ENCODE measurements around the gene PLXNA1. TPM values are rescaled to one million over a fixed set of nuclear protein-coding genes. Genes with fewer than 3 reads are reported as not detected.

PLXNA1 gene
- total RNA-seq, 1 donor from 2014 or later, result 26.4 TPM

DNA sequence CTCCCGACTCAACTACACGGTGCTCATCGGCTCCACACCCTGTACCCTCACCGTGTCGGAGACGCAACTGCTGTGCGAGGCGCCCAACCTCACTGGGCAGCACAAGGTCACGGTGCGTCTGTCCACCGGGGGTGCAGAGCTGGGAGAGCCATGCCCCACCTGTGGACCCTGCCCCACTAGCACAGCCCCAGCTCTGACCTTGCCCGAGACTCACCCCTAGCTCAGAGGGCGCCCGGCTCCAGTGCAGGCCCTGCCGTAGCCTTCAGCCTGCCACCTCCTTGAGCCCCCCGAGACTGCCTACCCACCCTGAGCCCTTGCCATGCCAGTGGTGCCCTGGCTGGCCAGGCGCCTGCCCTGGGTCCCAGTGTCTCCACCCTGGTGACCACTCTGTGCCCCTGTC, 34.9 kb downstream of the PLXNA1 start:
- H3K27ac ChIP-seq (replicated peaks), result no peak overlapping the region
- H3K4me1 ChIP-seq, result no peaks in the 10 kb centered on the region
- peaks cover 86% of the 10 kb centered on the region for H3K36me3 ChIP-seq
- H3K4me3 ChIP-seq, result no peak overlapping the region
- H3K9me3 ChIP-seq (replicated peaks), result no peaks in the 10 kb centered on the region
- no peak for DNase-seq
- H3K27me3 ChIP-seq (ENCODE audit: low read depth), result no peaks in the 10 kb centered on the region
- intact Hi-C loops (cut with micrococcal nuclease), result no loop called here
- TF ChIP-seq, protein P1, sequence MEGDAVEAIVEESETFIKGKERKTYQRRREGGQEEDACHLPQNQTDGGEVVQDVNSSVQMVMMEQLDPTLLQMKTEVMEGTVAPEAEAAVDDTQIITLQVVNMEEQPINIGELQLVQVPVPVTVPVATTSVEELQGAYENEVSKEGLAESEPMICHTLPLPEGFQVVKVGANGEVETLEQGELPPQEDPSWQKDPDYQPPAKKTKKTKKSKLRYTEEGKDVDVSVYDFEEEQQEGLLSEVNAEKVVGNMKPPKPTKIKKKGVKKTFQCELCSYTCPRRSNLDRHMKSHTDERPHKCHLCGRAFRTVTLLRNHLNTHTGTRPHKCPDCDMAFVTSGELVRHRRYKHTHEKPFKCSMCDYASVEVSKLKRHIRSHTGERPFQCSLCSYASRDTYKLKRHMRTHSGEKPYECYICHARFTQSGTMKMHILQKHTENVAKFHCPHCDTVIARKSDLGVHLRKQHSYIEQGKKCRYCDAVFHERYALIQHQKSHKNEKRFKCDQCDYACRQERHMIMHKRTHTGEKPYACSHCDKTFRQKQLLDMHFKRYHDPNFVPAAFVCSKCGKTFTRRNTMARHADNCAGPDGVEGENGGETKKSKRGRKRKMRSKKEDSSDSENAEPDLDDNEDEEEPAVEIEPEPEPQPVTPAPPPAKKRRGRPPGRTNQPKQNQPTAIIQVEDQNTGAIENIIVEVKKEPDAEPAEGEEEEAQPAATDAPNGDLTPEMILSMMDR (IDR thresholded peaks at IDR 0.05; ENCODE audit: borderline replicate concordance), result no peak

- Histone ChIP-seq H3K27ac (replicated peaks) (no peak overlapping the region), H3K9me3 (replicated peaks) (no peaks in the 10 kb centered on the region), H3K4me1 (no peaks in the 10 kb centered on the region), H3K27me3 (ENCODE audit: low read depth) (no peaks in the 10 kb centered on the region), H3K4me3 (no peak overlapping the region), H3K36me3 (peaks cover 87% of the 10 kb centered on the region)
- intact Hi-C loops (cut with micrococcal nuclease), result no loop called here
- TF ChIP-seq, protein P1 (IDR thresholded peaks at IDR 0.05; ENCODE audit: borderline replicate concordance), result no peak
- DNase-seq, result no peak
Measured at GRCh38 chr3:127018306-127018828, 35.5 kb downstream of the PLXNA1 start.

DNA sequence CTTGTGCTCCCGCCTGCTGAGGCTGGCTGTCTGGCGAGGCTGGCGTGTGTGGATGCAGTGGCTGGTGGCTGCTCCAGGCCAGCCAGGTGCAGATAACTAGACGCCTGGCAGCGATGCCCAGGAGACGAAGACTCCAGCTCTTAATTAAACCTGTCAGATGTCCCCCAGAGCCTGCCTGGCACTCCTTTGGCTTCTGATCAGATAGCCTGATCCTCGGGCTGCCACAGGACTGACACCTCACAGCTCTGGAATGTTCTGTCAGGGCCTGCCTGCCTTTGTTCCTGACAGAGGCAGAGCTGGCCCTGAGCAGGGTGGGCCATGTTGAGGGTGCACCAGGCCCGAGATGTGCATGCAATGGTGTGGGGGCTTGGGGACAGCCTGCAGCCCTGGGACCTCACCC, 36.5 kb downstream of the PLXNA1 start:
- H3K27me3 ChIP-seq (ENCODE audit: low read depth), result no peaks in the 10 kb centered on the region
- intact Hi-C loops (cut with micrococcal nuclease), result no loop called here
- no peak overlapping the region for H3K4me3 ChIP-seq
- H3K36me3 ChIP-seq, result peaks cover 82% of the 10 kb centered on the region
- no peak for DNase-seq
- TF ChIP-seq, protein P1 (IDR thresholded peaks at IDR 0.05; ENCODE audit: borderline replicate concordance), result no peak
- no peaks in the 10 kb centered on the region for H3K9me3 ChIP-seq (replicated peaks)
- no peak overlapping the region for H3K27ac ChIP-seq (replicated peaks)
- H3K4me1 ChIP-seq, result no peaks in the 10 kb centered on the region

- H3K27ac ChIP-seq (replicated peaks), result no peak overlapping the region
- H3K36me3 ChIP-seq, result peaks cover 73% of the 10 kb centered on the region
- no peak for DNase-seq
- intact Hi-C loops (cut with micrococcal nuclease), result no loop called here
- TF ChIP-seq, protein P1 (IDR thresholded peaks at IDR 0.05; ENCODE audit: borderline replicate concordance), result no peak
- no peak overlapping the region for H3K4me3 ChIP-seq
- H3K9me3 ChIP-seq (replicated peaks), result no peaks in the 10 kb centered on the region
- no peaks in the 10 kb centered on the region for H3K27me3 ChIP-seq (ENCODE audit: low read depth)
- H3K4me1 ChIP-seq, result no peaks in the 10 kb centered on the region
Measured at GRCh38 chr3:127020543-127020942, 37.6 kb downstream of the PLXNA1 start.

- Histone ChIP-seq H3K36me3 (peaks cover 58% of the 10 kb centered on the region), H3K27me3 (ENCODE audit: low read depth) (no peaks in the 10 kb centered on the region), H3K4me3 (no peak overlapping the region), H3K27ac (replicated peaks) (no peak overlapping the region), H3K9me3 (replicated peaks) (no peaks in the 10 kb centered on the region), H3K4me1 (peaks cover 5% of the 10 kb centered on the region)
- TF ChIP-seq, protein P1 (IDR thresholded peaks at IDR 0.05; ENCODE audit: borderline replicate concordance), result no peak
- intact Hi-C loops (cut with micrococcal nuclease), result no loop called here
- no peak for DNase-seq
Measured at GRCh38 chr3:127022849-127023248, 39.9 kb downstream of the PLXNA1 start.
